H1 (cell line): ENCODE results near the gene B3GALT5. TPM values are rescaled to one million over a fixed set of nuclear protein-coding genes. Genes with fewer than 3 reads are reported as not detected.

Experiments
- CTCF ChIA-PET: fragments of 300-600 bp; sonication (Branson Sonifier 250); formaldehyde crosslinking; loops from one replicate; lab custom pipeline; 2021; ENCODE audit not compliant: partially characterized antibody; lab: Charles Lee
- POLR2A ChIA-PET: fragments of 300-600 bp; sonication (Branson Sonifier 250); formaldehyde crosslinking; loops from one replicate; lab custom pipeline; 2021; ENCODE audit warnings: inconsistent platforms; ENCODE audit not compliant: partially characterized antibody; lab: Charles Lee
- DNase-seq, 2 experiments: peaks; one replicate each; pipeline versions ENCODE4 v3.0.0 to v3.0.0-alpha.2; 2010 to 2022; ENCODE audit warnings: low spot score in 2 of 2, low read depth in 1 of 2, mixed read lengths in 1 of 2
- FAIRE-seq: peaks from 2 replicates; lab custom pipeline; 2011; peaks lifted over from hg19 to GRCh38; lab: Jason Lieb, UNC
- H2AFZ ChIP-seq: 2 replicates; pipeline ENCODE4 v1.8.1; 2012; ENCODE audit warnings: low read length, inconsistent platforms
- H2AK5ac ChIP-seq: 2 replicates; pipeline ENCODE4 v1.6.1; 2013; ENCODE audit warnings: low read depth, low read length
- H2BK120ac ChIP-seq: replicated peaks from 2 replicates; pipeline ENCODE3; 2013; ENCODE audit warnings: low read depth, low read length, inconsistent platforms
- H2BK12ac ChIP-seq: 2 replicates; pipeline ENCODE4 v1.6.1; 2013; ENCODE audit warnings: low read depth, low read length
- H2BK15ac ChIP-seq: 2 replicates; pipeline ENCODE4 v1.6.1; 2013; ENCODE audit warnings: low read length
- H2BK20ac ChIP-seq: 2 replicates; pipeline ENCODE4 v1.6.1; 2013; ENCODE audit warnings: low read length
- H2BK5ac ChIP-seq: 2 replicates; pipeline ENCODE4 v1.6.1; 2013; ENCODE audit warnings: low read depth, low read length
- H3K14ac ChIP-seq: 2 replicates; pipeline ENCODE4 v1.6.1; 2013; ENCODE audit warnings: inconsistent platforms; ENCODE audit not compliant: insufficient read length
- H3K18ac ChIP-seq: 2 replicates; pipeline ENCODE4 v1.6.1; 2013; ENCODE audit warnings: low read length; ENCODE audit errors: extremely low read depth
- H3K23ac ChIP-seq: 2 replicates; pipeline ENCODE4 v1.6.1; 2013; ENCODE audit warnings: inconsistent platforms; ENCODE audit not compliant: insufficient read length
- H3K23me2 ChIP-seq: 2 replicates; pipeline ENCODE4 v1.6.1; 2013; ENCODE audit warnings: low read depth, low read length
- H3K27ac ChIP-seq: 2 replicates; pipeline ENCODE4 v1.6.1; 2011; ENCODE audit warnings: low read depth, low read length, inconsistent platforms
- H3K27me3 ChIP-seq, 4 experiments: replicated peaks in 1 of 4; 1 replicate in 1 of 4; 2 replicates in 3 of 4; pipeline versions ENCODE4 v1.6.1 to v1.8.1; 2011 to 2013; ENCODE audit warnings: low read length in 3 of 4, mild to moderate bottlenecking in 3 of 4, inconsistent platforms in 2 of 4, mixed read lengths in 2 of 4, moderate library complexity in 1 of 4; ENCODE audit not compliant: control insufficient read depth in 3 of 4, insufficient read depth in 3 of 4; ENCODE audit errors: extremely low read depth in 1 of 4
- H3K36me3 ChIP-seq, 4 experiments: 2 replicates each; pipeline versions ENCODE4 v1.6.1 to v1.8.1; 2011 to 2013; ENCODE audit warnings: mild to moderate bottlenecking in 4 of 4, low read length in 3 of 4, moderate library complexity in 2 of 4, control low read depth in 1 of 4, inconsistent platforms in 1 of 4; ENCODE audit not compliant: insufficient read depth in 4 of 4, control insufficient read depth in 2 of 4
- H3K4ac ChIP-seq: replicated peaks from 2 replicates; pipeline ENCODE3; 2013; ENCODE audit warnings: low read length, low read depth, mixed read lengths, inconsistent platforms; ENCODE audit not compliant: insufficient read length
- H3K4me1 ChIP-seq, 4 experiments: replicated peaks in 1 of 4; 1 replicate in 1 of 4; 2 replicates in 3 of 4; pipeline versions ENCODE4 v1.6.1 to v1.8.1; 2011 to 2013; ENCODE audit warnings: low read length in 3 of 4, inconsistent platforms in 2 of 4, mixed read lengths in 1 of 4; ENCODE audit not compliant: insufficient read depth in 4 of 4, control insufficient read depth in 3 of 4
- H3K4me2 ChIP-seq, 2 experiments: 2 replicates each; pipeline versions ENCODE4 v1.6.1 to v1.8.1; 2011 to 2013; ENCODE audit warnings: low read depth in 2 of 2, low read length in 2 of 2, control low read depth in 1 of 2, inconsistent platforms in 1 of 2, mild to moderate bottlenecking in 1 of 2; ENCODE audit not compliant: insufficient read depth in 1 of 2
- H3K4me3 ChIP-seq, 4 experiments: fragments of 200-600, 300-600 bp in 1 of 4; sonication (generic), shearing (Covaris generic), sonication (Bioruptor Twin) in 1 of 4; 2 replicates each; pipeline versions ENCODE4 v1.5.1 to v1.8.1; 2011 to 2016; ENCODE audit warnings: low read length in 4 of 4, low read depth in 3 of 4, control low read depth in 2 of 4, inconsistent platforms in 2 of 4, mild to moderate bottlenecking in 2 of 4, mixed read lengths in 1 of 4, moderate library complexity in 1 of 4; ENCODE audit not compliant: insufficient read depth in 2 of 4; ENCODE audit errors: extremely low read depth in 1 of 4
- H3K56ac ChIP-seq: replicated peaks from 2 replicates; pipeline ENCODE3; 2013; ENCODE audit warnings: low read depth, mild to moderate bottlenecking, mixed read lengths, low read length, inconsistent platforms; ENCODE audit not compliant: insufficient read length
- H3K79me1 ChIP-seq: 2 replicates; pipeline ENCODE4 v1.6.1; 2013; ENCODE audit warnings: low read depth, low read length, control low read depth
- H3K79me2 ChIP-seq, 2 experiments: 2 replicates each; pipeline versions ENCODE4 v1.6.1 to v1.8.1; 2012 to 2013; ENCODE audit warnings: low read length in 2 of 2, mild to moderate bottlenecking in 2 of 2, inconsistent platforms in 1 of 2; ENCODE audit not compliant: insufficient read depth in 2 of 2, control insufficient read depth in 1 of 2
- H3K9ac ChIP-seq, 4 experiments: replicated peaks in 1 of 4; 1 replicate in 1 of 4; 2 replicates in 3 of 4; pipeline versions ENCODE4 v1.6.1 to v1.8.1; 2011 to 2013; ENCODE audit warnings: low read depth in 3 of 4, low read length in 3 of 4, control low read depth in 2 of 4, mild to moderate bottlenecking in 2 of 4, moderate library complexity in 2 of 4, inconsistent platforms in 1 of 4; ENCODE audit errors: extremely low read depth in 1 of 4
- H3K9me3 ChIP-seq, 2 experiments: 2 replicates each; pipeline versions ENCODE4 v1.6.1 to v1.8.1; 2012 to 2013; ENCODE audit warnings: mild to moderate bottlenecking in 2 of 2, moderate library complexity in 2 of 2, control low read depth in 1 of 2, inconsistent platforms in 1 of 2, low read depth in 1 of 2, low read length in 1 of 2, mixed read lengths in 1 of 2; ENCODE audit not compliant: insufficient read depth in 2 of 2
- H4K20me1 ChIP-seq, 2 experiments: replicated peaks in 1 of 2; 2 replicates each; pipeline versions ENCODE3 to v1.8.1; 2011 to 2013; ENCODE audit warnings: inconsistent platforms in 2 of 2, low read length in 2 of 2, mild to moderate bottlenecking in 1 of 2; ENCODE audit not compliant: insufficient read depth in 2 of 2, control insufficient read depth in 1 of 2
- H4K5ac ChIP-seq: 2 replicates; pipeline ENCODE4 v1.6.1; 2013; ENCODE audit warnings: low read length, low read depth, mixed read lengths, inconsistent platforms; ENCODE audit not compliant: insufficient read length
- H4K8ac ChIP-seq: 2 replicates; pipeline ENCODE4 v1.8.0; 2013; ENCODE audit warnings: mild to moderate bottlenecking, moderate library complexity, low read length, inconsistent platforms; ENCODE audit not compliant: insufficient read depth; ENCODE audit errors: extremely low read depth
- H4K91ac ChIP-seq: replicated peaks from 2 replicates; pipeline ENCODE3; 2013; ENCODE audit warnings: low read length, mixed read lengths, inconsistent platforms; ENCODE audit not compliant: insufficient read length
- NANOG ChIP-seq: IDR thresholded peaks from 2 replicates; pipeline ENCODE4 v1.6.1; 2011; ENCODE audit warnings: low read length, low read depth, mild to moderate bottlenecking, inconsistent platforms; ENCODE audit not compliant: insufficient read depth, poor library complexity, severe bottlenecking
- RAD21 ChIP-seq, 2 experiments: IDR thresholded peaks in 1 of 2; conservative IDR thresholded peaks in 1 of 2; 2 replicates each; pipeline ENCODE4 v1.6.1; 2011; ENCODE audit warnings: low read depth in 2 of 2, low read length in 2 of 2, improper control_type of control experiment in 1 of 2, inconsistent platforms in 1 of 2, mild to moderate bottlenecking in 1 of 2, moderate library complexity in 1 of 2
- WGBS, 2 experiments: shearing (Covaris generic) in 1 of 2; methylation state at CpG; one replicate each; pipeline versions ENCODE4 v1.1.6 to v1.1.7; 2013 to 2015; ENCODE audit warnings: low lambda C conversion rate in 2 of 2, mixed read lengths in 2 of 2, inconsistent platforms in 1 of 2, low coverage in 1 of 2, missing lambda C conversion rate in 1 of 2; ENCODE audit not compliant: insufficient replicate concordance in 2 of 2, insufficient coverage in 1 of 2, insufficient read length in 1 of 2; ENCODE audit errors: extremely low coverage in 1 of 2, missing lambda C conversion rate in 1 of 2; 5-methylcytosine and 5-hydroxymethylcytosine counted together
- polyA plus RNA-seq, 7 experiments: library from polyadenylated mRNA; depleted of rRNA in 3 of 7; stranded (reverse) in 5 of 7; unstranded in 2 of 7; fragments of >200 nt in 5 of 7; fragments of 200-250 nt in 2 of 7; gene quantifications; 1 replicate in 5 of 7; 2 replicates in 1 of 7; 4 replicates in 1 of 7; pipeline versions ENCODE4 v1.2.1 to v1.2.3, GENCODE V29; 2011 to 2013; ENCODE audit warnings: missing spikeins in 2 of 7, mixed read lengths in 2 of 7
- total RNA-seq: library from RNA; stranded (reverse); fragmentation: NEBNext Ultra II Directional; extraction: Animal tissue kit (Norgen Biotek cat#: 25700); gene quantifications from 2 replicates; pipeline ENCODE4 v1.2.1, GENCODE V29; 2021
- TF ChIP-seq, protein P1 (sequence below), 3 experiments: IDR thresholded peaks; 1 replicate in 2 of 3; 2 replicates in 1 of 3; pipeline versions ENCODE4 v1.5.1 to v1.6.1; 2011; ENCODE audit warnings: low read length in 3 of 3, mild to moderate bottlenecking in 3 of 3, inconsistent platforms in 2 of 3, low read depth in 1 of 3, moderate library complexity in 1 of 3; ENCODE audit not compliant: insufficient read depth in 1 of 3; ENCODE audit errors: control extremely low read depth in 1 of 3

B3GALT5 gene
- total and polyA plus RNA-seq, 2 of the 8 experiments (the other 6 are each of a cell fraction or from before 2014, with no cell fraction given) = 11.9 to 25.1 TPM

DNA sequence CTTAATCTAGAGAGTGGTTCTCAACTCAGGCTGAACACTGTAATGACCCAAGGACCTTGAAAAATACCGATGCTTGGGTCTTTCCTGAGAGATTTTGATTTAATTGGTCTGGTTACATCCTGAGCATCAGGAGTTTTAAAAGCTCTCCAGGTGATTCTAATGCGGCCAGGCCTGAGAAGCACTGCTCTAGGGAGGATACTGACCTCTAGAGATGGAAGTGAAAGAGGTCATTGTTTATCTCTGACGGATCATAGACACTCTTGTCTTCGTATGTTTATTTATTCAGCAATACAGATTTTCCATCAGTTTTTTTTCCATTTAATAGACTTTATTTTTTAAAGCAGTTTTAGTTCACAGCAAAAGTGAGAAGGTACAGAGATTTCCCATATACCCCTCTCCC is 77.7 kb downstream of the B3GALT5 start:
- FAIRE-seq (no peak), DNase-seq (no peak)
- H4K5ac ChIP-seq = no peak overlapping the region
- no peak overlapping the region for H3K27ac ChIP-seq
- no peaks in the 10 kb centered on the region for H3K27me3 ChIP-seq
- ChIA-PET POLR2A (interaction anchor here (0.6 kb wide), 1 partner anchor 12 kb away, joined by 6 read pairs; no protein-coding TSS in a partner anchor), CTCF (interaction anchor here (1.3 to 4.2 kb wide), 3 partner anchors 12 to 17 kb away, joined by 3 to 14 read pairs (median 4); no protein-coding TSS in a partner anchor)
- no peak overlapping the region for H3K23ac ChIP-seq
- no peak overlapping the region for H3K56ac ChIP-seq
- H3K4me3 ChIP-seq = no peak overlapping the region
- peaks cover 0 to 1% of the 10 kb centered on the region in 2 experiments for H4K20me1 ChIP-seq
- H2AK5ac ChIP-seq = no peak overlapping the region
- no peak overlapping the region for H2BK12ac ChIP-seq
- no peak overlapping the region for H3K18ac ChIP-seq
- no peak overlapping the region for H2BK120ac ChIP-seq
- H3K9ac ChIP-seq = no peak overlapping the region
- no peak overlapping the region for H3K4ac ChIP-seq
- no peak overlapping the region for H2BK15ac ChIP-seq
- no peak overlapping the region for H4K91ac ChIP-seq
- no peak overlapping the region for H3K14ac ChIP-seq
- no peak overlapping the region for H4K8ac ChIP-seq
- no peaks in the 10 kb centered on the region; the same call in 1 of the 2 replicates for H3K23me2 ChIP-seq
- H3K36me3 ChIP-seq = no peaks in the 10 kb centered on the region
- peaks cover 0 to 2% (median 0%) of the 10 kb centered on the region in 4 experiments; a peak in 3 of 7 replicates for H3K4me1 ChIP-seq
- H3K79me1 ChIP-seq = no peaks in the 10 kb centered on the region
- no peaks in the 10 kb centered on the region for H3K9me3 ChIP-seq
- TF ChIP-seq NANOG = no peak
- TF ChIP-seq, protein P1, sequence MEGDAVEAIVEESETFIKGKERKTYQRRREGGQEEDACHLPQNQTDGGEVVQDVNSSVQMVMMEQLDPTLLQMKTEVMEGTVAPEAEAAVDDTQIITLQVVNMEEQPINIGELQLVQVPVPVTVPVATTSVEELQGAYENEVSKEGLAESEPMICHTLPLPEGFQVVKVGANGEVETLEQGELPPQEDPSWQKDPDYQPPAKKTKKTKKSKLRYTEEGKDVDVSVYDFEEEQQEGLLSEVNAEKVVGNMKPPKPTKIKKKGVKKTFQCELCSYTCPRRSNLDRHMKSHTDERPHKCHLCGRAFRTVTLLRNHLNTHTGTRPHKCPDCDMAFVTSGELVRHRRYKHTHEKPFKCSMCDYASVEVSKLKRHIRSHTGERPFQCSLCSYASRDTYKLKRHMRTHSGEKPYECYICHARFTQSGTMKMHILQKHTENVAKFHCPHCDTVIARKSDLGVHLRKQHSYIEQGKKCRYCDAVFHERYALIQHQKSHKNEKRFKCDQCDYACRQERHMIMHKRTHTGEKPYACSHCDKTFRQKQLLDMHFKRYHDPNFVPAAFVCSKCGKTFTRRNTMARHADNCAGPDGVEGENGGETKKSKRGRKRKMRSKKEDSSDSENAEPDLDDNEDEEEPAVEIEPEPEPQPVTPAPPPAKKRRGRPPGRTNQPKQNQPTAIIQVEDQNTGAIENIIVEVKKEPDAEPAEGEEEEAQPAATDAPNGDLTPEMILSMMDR (IDR thresholded peaks at IDR 0.05; ENCODE audit: control extremely low read depth in 1 of 3, insufficient read depth in 1 of 3, low read depth in 1 of 3, low read length in 3 of 3) = peak in 2 of 3 experiments; percentile 15 to 24; a peak in 3 of 4 replicates
- TF ChIP-seq RAD21 (IDR thresholded peaks at IDR 0.05 in 1 of 2, conservative IDR thresholded peaks at IDR 0.05 in 1 of 2; ENCODE audit: low read depth in 2 of 2, low read length in 2 of 2) = peak; percentile 46 to 53
- 87% methylated on average over 4 of the region's 4 CpGs; no CpG with 5 or more reads in 1 of the 2 experiments for WGBS, 2 experiments
- H2AFZ ChIP-seq = no peak overlapping the region
- H3K4me2 ChIP-seq = no peak overlapping the region
- H2BK20ac ChIP-seq = no peak overlapping the region
- no peaks in the 10 kb centered on the region for H3K79me2 ChIP-seq
- H2BK5ac ChIP-seq = no peak overlapping the region
